Measurements from ENCODE around the gene APLF. TPM values are rescaled to one million over a fixed set of nuclear protein-coding genes. Genes with fewer than 3 reads are reported as not detected.

APLF gene
- total and polyA plus RNA-seq, 2 donors (not counting 3 experiments of a cell fraction or from before 2014, with no cell fraction given) = 0.75 to 2.3 TPM

- H3K9me1 ChIP-seq (replicated peaks; ENCODE audit: control insufficient read depth, extremely low read depth, insufficient read depth, low read length) = no peaks in the 10 kb centered on the region
- DNase-seq (ENCODE audit: low read depth, low spot score) (no peak), FAIRE-seq (no peak)
- H3K36me3 ChIP-seq (ENCODE audit: control insufficient read depth in 2 of 2, extremely low read depth in 1 of 2, insufficient read depth in 2 of 2, low read length in 2 of 2) = no peaks in the 10 kb centered on the region
- BruUV-seq (replicated peaks) = no TSS peak
- intact Hi-C loops (cut with micrococcal nuclease) = no loop called here
- H3K9ac ChIP-seq (replicated peaks; ENCODE audit: extremely low read depth, insufficient read depth, low read length) = no peak overlapping the region
- no peaks in the 10 kb centered on the region for H3K79me2 ChIP-seq (ENCODE audit: control insufficient read depth, insufficient read depth, low read length)
- no peaks in the 10 kb centered on the region for H4K20me1 ChIP-seq (replicated peaks; ENCODE audit: control insufficient read depth, extremely low read depth, insufficient read depth, low read length)
- dilution Hi-C loops (cut with MboI; ENCODE audit: extremely low pct_ligation_motif_present, low sequenced_read_pairs) = loop anchor here (25.0 kb wide), 1 partner anchor 229 kb away; no protein-coding TSS in a partner anchor
- peaks cover 5% of the 10 kb centered on the region for H3K4me1 ChIP-seq (ENCODE audit: control insufficient read depth, extremely low read depth, insufficient read depth, low read length)
- POLR2A ChIA-PET = no interaction called here
- H3K9me3 ChIP-seq (replicated peaks; ENCODE audit: control insufficient read depth, insufficient read depth, low read length) = no peaks in the 10 kb centered on the region
- H2AFZ ChIP-seq (ENCODE audit: low read depth, low read length) = no peak overlapping the region
- H3K27me3 ChIP-seq (ENCODE audit: control insufficient read depth in 2 of 2, insufficient read depth in 2 of 2, low read length in 2 of 2) = no peaks in the 10 kb centered on the region
- no peak overlapping the region for H3K27ac ChIP-seq (ENCODE audit: insufficient read depth, low read depth, low read length)
- TF ChIP-seq JUN (IDR thresholded peaks at IDR 0.05; ENCODE audit: borderline replicate concordance, insufficient read depth, insufficient read length, low read depth) (no peak), GATA2 (IDR thresholded peaks at IDR 0.05; ENCODE audit: insufficient read depth, insufficient read length, low read depth, low read length) (no peak), POLR2A (IDR thresholded peaks at IDR 0.05; ENCODE audit: low read depth, low read length) (no peak), EZH2 (IDR thresholded peaks at IDR 0.05; ENCODE audit: borderline replicate concordance, low read depth, low read length, severe bottlenecking) (no peak), FOS (IDR thresholded peaks at IDR 0.05; ENCODE audit: borderline replicate concordance, insufficient read depth, low read length) (no peak), POLR2AphosphoS5 (IDR thresholded peaks at IDR 0.05; ENCODE audit: insufficient read depth, low read depth, low read length) (no peak), MYC (IDR thresholded peaks at IDR 0.05; ENCODE audit: low read depth, low read length) (no peak)
- TF ChIP-seq, protein P1, sequence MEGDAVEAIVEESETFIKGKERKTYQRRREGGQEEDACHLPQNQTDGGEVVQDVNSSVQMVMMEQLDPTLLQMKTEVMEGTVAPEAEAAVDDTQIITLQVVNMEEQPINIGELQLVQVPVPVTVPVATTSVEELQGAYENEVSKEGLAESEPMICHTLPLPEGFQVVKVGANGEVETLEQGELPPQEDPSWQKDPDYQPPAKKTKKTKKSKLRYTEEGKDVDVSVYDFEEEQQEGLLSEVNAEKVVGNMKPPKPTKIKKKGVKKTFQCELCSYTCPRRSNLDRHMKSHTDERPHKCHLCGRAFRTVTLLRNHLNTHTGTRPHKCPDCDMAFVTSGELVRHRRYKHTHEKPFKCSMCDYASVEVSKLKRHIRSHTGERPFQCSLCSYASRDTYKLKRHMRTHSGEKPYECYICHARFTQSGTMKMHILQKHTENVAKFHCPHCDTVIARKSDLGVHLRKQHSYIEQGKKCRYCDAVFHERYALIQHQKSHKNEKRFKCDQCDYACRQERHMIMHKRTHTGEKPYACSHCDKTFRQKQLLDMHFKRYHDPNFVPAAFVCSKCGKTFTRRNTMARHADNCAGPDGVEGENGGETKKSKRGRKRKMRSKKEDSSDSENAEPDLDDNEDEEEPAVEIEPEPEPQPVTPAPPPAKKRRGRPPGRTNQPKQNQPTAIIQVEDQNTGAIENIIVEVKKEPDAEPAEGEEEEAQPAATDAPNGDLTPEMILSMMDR (IDR thresholded peaks at IDR 0.05; ENCODE audit: extremely low read depth in 1 of 2, insufficient read depth in 1 of 2, low read depth in 1 of 2, low read length in 2 of 2) = no peak
- TF ChIP-seq, protein P2, sequence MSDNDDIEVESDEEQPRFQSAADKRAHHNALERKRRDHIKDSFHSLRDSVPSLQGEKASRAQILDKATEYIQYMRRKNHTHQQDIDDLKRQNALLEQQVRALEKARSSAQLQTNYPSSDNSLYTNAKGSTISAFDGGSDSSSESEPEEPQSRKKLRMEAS (IDR thresholded peaks at IDR 0.05; ENCODE audit: insufficient read depth, insufficient read length) = no peak
- CTCF ChIA-PET = interaction anchor here (1.1 to 8.1 kb wide), 3 partner anchors 19 to 226 kb away, joined by 4 to 290 read pairs (median 4); no protein-coding TSS in a partner anchor
- H3K4me3 ChIP-seq (replicated peaks in 1 of 3; ENCODE audit: insufficient read depth in 1 of 3, low read depth in 1 of 3, low read length in 3 of 3) = no peak overlapping the region
- H3K4me2 ChIP-seq (ENCODE audit: insufficient read depth, low read length) = no peak overlapping the region
Measured at GRCh38 chr2:68483011-68483410, 15.6 kb downstream of the APLF start.
